ENCODE results near the gene NCOA7.

- TF ChIP-seq CTCF (IDR thresholded peaks at IDR 0.05), result no peak
- TF ChIP-seq POLR2A (IDR thresholded peaks at IDR 0.05), result no peak
Measured at GRCh38 chr6:125927761-125928160, 137.0 kb downstream of the NCOA7 start.

Data from adrenal gland (tissue), 5 donors.